GM12865 (cell line): ENCODE data around the gene HIBADH.

ENCODE experiments used
- DNase-seq: peaks from one replicate; pipeline ENCODE4 v3.0.0; 2010; ENCODE audit warnings: low read depth
- H3K4me3 ChIP-seq: 2 replicates; pipeline ENCODE4 v1.5.1; 2011; ENCODE audit warnings: mild to moderate bottlenecking, low read depth, low read length, control low read depth
- CTCF ChIP-seq: IDR thresholded peaks from 2 replicates; pipeline ENCODE4 v1.5.1; 2011; ENCODE audit warnings: low read length, control low read depth, low read depth, inconsistent platforms; ENCODE audit not compliant: insufficient read depth; ENCODE audit errors: missing control alignments

HIBADH gene

GRCh38 chr7:27555670-27556069 is 107.0 kb downstream of the HIBADH start:
- TF ChIP-seq CTCF = no peak
- DNase-seq = no peak
- H3K4me3 ChIP-seq = no peak overlapping the region

- no peak overlapping the region for H3K4me3 ChIP-seq
- TF ChIP-seq CTCF = no peak
- DNase-seq = no peak
These were observed 107.9 kb downstream of the HIBADH start for GRCh38 chr7:27554826-27555225.

GRCh38 chr7:27553273-27553672 is 109.4 kb downstream of the HIBADH start:
- no peak for DNase-seq
- no peak overlapping the region for H3K4me3 ChIP-seq
- TF ChIP-seq CTCF = no peak

- no peak for DNase-seq
- no peak for TF ChIP-seq CTCF
- H3K4me3 ChIP-seq = no peak overlapping the region
These were observed 110.8 kb downstream of the HIBADH start for GRCh38 chr7:27551803-27552400.

GRCh38 chr7:27549606-27550005 is 113.1 kb downstream of the HIBADH start:
- DNase-seq = no peak
- TF ChIP-seq CTCF = no peak
- H3K4me3 ChIP-seq = no peak overlapping the region

GRCh38 chr7:27548304-27548703 is 114.4 kb downstream of the HIBADH start:
- DNase-seq = no peak
- no peak overlapping the region for H3K4me3 ChIP-seq
- TF ChIP-seq CTCF = no peak

GRCh38 chr7:27547401-27547800 is 115.3 kb downstream of the HIBADH start:
- TF ChIP-seq CTCF = no peak
- no peak for DNase-seq
- no peak overlapping the region for H3K4me3 ChIP-seq
